ENCODE measurements around the gene CCDC70.
"Not testable (repeated sequence)": the region's sequence is repeated elsewhere in the genome, so short reads cannot be mapped to it uniquely, and the experiment has no call there.

Gene CCDC70

GRCh38 chr13:51865838-51866237, 4.1 kb downstream of the CCDC70 start:
- DNase-seq: no peak

- DNase-seq: no peak
Measured at GRCh38 chr13:51867062-51867461, 5.3 kb downstream of the CCDC70 start.

DNA sequence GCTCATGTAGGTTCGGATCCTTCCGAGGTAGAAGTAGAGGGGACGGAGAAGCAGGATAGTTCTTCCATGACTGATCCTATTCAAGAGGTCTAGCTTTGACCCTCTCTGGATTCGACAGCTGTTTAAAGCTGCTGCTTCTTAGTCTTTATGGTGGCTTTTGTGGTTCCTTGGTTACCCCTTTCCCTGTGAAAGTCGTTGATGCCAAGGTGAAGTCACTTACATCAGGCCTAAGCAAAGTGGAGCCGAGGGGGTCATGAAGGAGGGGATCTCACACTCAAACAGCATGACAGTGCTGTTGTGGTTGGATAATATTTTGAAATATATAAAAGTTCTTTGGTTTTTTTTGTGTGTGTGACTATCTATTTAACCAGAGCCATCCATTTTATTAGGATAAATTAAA, 8.1 kb downstream of the CCDC70 start:
- DNase-seq: no peak

DNA sequence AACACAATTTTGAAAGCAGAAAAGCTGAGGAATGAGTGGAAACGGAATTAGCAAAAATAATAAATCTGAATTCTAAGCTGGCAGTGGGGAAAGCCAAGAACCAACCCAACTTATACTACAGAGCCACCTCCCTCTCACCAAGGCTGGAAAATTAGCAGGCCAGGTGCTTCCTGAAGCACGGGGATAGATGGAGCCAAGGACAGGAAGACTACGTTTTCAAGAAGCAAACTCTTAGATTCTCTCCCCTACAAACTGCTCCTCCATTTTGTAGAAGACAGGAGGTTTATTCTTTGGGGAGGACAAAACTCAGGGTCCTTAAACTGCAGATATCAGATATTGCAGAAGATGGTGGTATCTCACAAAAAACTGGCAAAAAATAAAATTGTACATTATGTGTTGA, 8.8 kb downstream of the CCDC70 start:
- no peak for DNase-seq

GRCh38 chr13:51873117-51873798, 11.5 kb downstream of the CCDC70 start:
- no peak for DNase-seq

- no peak for DNase-seq
Measured at GRCh38 chr13:51873837-51874236, 12.1 kb downstream of the CCDC70 start.

- no peak for DNase-seq
Measured at GRCh38 chr13:51874651-51875050, 12.9 kb downstream of the CCDC70 start.

GRCh38 chr13:51879133-51879532, 17.4 kb downstream of the CCDC70 start:
- no peak for DNase-seq

DNA sequence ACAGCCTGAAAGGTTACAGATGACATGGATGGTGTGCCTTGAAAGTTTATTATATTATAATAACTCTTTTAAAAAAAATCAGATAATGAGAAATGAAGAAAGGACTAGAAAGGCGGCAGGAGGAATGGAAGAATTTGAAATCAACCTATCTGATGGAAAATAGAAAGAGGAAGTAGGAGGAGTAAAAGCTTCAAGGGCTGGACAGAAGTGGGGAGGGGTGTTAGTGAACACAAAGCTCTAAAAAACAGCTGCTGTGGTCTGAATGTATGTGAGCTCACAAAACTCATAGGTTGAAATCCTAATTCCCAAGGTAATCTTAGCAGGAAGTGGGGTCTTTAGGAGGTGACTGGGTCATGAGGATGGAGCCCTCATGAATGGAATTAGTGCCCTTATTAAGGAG, 19.5 kb downstream of the CCDC70 start:
- DNase-seq: no peak

DNA sequence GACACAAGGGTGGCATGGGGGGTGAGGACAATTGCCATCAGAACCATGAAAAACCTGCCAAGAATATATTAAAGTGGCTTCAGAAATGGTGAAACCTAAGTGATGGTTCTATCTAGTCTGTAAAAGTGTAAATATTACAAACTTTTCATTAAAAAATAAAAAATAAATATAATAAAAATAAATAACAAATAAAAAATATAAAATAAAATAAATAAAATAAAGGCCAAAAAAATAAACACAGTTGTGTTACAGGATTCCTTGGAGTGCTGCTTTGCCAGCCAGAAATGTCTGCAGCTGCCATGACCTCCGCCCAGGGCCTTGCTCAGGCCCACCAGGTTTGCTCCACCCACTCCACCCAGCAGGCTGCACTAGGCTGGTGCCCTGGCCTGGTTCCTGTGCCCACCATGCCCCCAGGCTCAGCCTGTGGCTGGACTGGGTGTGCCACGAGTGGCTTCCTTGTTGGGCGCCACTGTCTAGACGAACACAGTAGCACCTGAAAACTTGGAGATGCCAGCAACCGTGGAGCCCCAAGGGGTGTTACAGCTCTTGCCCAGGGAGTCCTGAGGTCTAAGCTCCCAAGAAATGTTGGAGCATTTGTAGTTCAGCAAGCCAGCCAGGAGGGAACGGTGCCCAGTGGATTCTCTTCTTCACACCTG, 20.9 kb downstream of the CCDC70 start:
- DNase-seq: no peak

DNA sequence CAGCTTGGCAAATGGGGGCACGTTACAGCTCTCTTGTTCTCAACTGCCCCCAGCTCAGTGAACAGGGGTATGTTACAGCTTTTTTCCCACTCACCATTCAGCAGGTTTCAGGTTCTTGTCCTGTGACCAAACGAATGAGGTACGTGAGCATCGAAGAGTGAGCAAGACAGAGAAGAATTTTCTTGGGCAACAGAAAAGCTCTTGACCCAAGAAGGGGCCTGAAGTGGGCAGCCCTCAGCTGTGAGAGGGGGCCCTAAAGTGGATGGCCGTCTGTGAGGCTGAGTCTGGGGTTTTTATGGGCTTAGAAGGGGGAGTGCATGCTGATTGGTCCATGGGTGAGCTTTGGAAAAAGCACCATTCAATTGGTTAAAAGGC, 21.4 kb downstream of the CCDC70 start:
- no peak for DNase-seq

DNA sequence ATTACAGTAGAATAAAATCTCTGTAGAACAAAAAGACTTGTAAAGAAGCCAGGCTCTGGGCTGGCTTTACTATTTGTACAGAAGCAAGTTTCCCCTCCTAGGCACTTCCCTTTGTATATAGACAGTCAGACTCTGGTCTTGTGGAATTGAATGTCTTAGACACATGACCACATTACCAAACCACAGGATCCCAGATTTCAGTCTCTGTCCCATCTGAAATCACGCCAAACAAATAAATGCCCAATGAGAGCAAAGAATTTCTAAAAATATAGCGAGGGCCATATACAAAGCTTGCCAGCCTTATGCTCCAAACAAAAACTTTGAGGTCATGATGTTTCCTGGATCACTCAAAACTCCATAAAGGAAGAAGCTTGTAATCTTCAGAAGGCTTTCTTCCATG, 23.9 kb downstream of the CCDC70 start:
- no peak for DNase-seq

DNA sequence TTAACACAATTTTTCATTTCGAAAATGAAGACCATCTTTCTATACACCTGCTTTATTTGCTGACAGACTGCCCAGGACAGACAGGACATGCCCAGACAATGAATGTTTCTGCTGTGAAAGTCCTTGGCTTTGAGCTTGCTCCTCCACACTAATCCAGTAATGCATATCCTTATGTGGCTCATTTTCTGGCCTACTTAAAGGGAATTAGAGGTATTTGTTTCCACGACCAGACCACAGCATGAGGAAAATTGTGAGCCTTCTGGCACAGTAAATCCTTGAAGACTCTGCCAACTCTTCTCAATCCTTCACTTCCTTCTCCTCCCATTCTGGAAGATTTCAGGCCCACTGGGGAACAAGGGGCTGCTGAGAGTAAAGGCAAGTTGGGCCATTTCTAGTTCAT, 25.7 kb downstream of the CCDC70 start:
- DNase-seq: no peak

DNA sequence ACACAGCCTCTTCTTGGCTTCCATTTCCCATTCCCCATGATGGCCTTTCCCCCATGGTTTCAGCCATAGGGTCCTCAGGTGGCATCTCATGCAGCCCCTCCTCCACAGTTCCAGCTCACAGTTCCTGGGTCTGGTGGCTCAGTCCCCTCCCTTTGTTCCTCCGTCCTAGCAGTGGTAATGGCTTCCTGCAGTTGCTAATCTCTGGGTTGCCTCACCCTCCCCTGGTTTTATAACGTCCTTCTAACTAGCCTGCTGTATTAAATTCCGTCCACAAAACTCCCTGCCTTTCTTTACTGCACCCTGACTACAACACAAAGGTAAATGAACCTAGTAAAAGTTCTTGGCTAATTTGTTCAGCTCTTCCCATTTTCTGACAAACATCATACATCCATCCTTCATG, 30.9 kb downstream of the CCDC70 start:
- no peak for DNase-seq

GRCh38 chr13:51894239-51894638, 32.5 kb downstream of the CCDC70 start:
- no peak for DNase-seq

- no peak for DNase-seq
Measured at GRCh38 chr13:51895906-51896888, 34.4 kb downstream of the CCDC70 start.

DNA sequence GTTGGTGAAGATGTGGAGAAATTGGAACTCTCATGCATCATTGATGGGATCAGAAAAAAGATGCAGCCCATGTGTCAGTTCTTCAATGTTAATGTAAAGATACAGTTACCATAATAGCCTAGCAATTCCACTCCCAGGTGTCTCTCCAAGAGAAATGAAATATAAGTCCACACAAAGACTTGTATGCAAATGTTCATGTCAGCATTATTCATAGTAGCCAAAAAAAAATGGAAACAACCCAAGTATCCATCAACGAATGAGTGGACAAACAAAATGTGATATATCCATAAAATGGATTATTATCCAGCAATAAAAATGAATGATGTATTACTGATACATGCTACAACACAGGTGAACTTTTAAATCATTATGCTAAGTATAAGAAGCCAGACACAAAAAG, 38.7 kb downstream of the CCDC70 start:
- no peak for DNase-seq

DNA sequence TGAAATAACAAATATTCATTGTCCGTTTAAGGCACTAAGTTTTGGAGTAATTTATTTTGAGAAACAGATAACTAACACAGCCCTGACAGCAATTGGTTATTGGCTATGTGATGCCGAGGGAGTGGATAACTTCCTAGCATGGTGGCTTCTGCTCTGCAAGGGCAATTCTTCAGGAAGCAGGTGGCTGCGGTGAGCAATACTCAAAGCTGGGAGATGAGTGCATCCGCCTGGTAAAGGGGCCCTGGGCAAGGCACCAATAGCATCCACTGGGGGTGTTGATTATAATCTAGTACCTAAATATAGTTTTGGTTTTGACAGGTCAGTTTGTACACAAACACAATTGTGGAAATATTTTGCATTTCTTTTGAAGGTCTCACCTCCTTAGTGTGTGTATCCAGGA, 41.0 kb downstream of the CCDC70 start:
- DNase-seq: no peak

DNA sequence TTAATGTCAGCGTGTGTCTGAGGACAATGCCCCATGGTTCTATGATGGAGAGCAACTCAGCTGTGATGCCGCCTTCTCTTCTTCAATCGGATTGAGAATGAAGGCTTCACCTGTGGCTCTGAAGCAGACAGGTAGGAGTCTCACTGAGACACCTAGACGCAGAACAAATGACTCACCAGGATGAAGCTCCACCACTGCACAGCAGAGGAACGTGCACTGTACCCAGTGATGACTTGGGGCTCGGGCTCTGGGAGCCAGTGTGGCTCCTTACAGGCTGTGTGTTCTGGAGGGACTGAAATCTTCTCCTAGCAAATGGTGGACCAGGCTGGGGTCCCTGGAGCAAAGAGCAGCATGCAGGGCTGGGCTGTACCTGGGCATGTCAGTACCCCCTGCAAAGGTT, 44.0 kb downstream of the CCDC70 start:
- DNase-seq: no peak

- no peak for DNase-seq
Measured at GRCh38 chr13:51906581-51906980, 44.8 kb downstream of the CCDC70 start.

- DNase-seq: no peak
Measured at GRCh38 chr13:51907040-51907732, 45.4 kb downstream of the CCDC70 start.

DNA sequence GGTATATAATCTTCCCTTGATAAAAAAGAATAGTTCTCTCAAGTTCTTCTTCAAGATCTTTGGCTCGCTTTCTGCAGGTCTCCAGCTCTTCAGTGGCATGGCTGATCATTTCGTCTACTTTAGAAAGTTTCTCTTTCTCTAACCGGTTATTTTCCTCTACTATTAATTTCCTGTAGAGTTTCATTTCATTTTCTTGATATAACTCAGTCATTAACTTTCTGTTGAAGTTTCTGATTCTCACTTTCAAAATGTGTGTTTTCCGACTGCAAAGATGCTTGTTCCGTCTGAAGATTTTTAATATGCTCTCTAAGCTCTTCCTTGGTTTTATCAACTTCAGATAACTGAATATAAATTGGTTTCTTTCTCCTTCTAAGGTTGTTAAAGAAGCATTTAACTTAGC, 47.5 kb downstream of the CCDC70 start:
- not testable (repeated sequence) for DNase-seq

- DNase-seq: no peak
Measured at GRCh38 chr13:51910508-51910907, 48.7 kb downstream of the CCDC70 start.
